Measurements from ENCODE around the gene EGLN3. TPM values are rescaled to one million over a fixed set of nuclear protein-coding genes. Genes with fewer than 3 reads are reported as not detected.

The EGLN3 gene
- 153 TPM for total RNA-seq
- long read RNA-seq, transcript EGLN3-201 (5 exons, 2,709 nt), result major isoform, 182 of 212 reads
- long read RNA-seq, transcript EGLN3-205 (1 exons, 2,849 nt), result minor isoform, 11 of 212 reads
- long read RNA-seq, transcript EGLN3-209 (5 exons, 1,004 nt), result minor isoform, 5 of 212 reads
- long read RNA-seq, partial matches to known transcripts, result 5 of 212 reads
- long read RNA-seq, other reads (novel, unspliced or antisense), result 9 of 212 reads

- peak; percentile 92 for DNase-seq
- no peaks in the 10 kb centered on the region for H3K27me3 ChIP-seq (ENCODE audit: low read depth)
- H3K4me3 ChIP-seq, result peak within 1 kb of the TSS; percentile 96
- TF ChIP-seq, protein P1, sequence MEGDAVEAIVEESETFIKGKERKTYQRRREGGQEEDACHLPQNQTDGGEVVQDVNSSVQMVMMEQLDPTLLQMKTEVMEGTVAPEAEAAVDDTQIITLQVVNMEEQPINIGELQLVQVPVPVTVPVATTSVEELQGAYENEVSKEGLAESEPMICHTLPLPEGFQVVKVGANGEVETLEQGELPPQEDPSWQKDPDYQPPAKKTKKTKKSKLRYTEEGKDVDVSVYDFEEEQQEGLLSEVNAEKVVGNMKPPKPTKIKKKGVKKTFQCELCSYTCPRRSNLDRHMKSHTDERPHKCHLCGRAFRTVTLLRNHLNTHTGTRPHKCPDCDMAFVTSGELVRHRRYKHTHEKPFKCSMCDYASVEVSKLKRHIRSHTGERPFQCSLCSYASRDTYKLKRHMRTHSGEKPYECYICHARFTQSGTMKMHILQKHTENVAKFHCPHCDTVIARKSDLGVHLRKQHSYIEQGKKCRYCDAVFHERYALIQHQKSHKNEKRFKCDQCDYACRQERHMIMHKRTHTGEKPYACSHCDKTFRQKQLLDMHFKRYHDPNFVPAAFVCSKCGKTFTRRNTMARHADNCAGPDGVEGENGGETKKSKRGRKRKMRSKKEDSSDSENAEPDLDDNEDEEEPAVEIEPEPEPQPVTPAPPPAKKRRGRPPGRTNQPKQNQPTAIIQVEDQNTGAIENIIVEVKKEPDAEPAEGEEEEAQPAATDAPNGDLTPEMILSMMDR (IDR thresholded peaks at IDR 0.05; ENCODE audit: borderline replicate concordance), result no peak
- no peaks in the 10 kb centered on the region for H3K36me3 ChIP-seq
- peaks cover 65% of the 10 kb centered on the region for H3K4me1 ChIP-seq
- intact Hi-C loops (cut with micrococcal nuclease), result no loop called here
- no peaks in the 10 kb centered on the region for H3K9me3 ChIP-seq (replicated peaks)
- H3K27ac ChIP-seq (replicated peaks), result peak within 1 kb of the TSS; percentile 90
Observed at GRCh38 chr14:33950320-33951182, at the start of gene EGLN3. TSS of gene EGLN3 (minus strand) at chr14:33951074. CDS start at chr14:33950752, 322 bp downstream.

GRCh38 chr14:34000396-34000795, 49.5 kb upstream of the EGLN3 start:
- TF ChIP-seq, protein P1 (IDR thresholded peaks at IDR 0.05; ENCODE audit: borderline replicate concordance), result no peak
- intact Hi-C loops (cut with micrococcal nuclease), result no loop called here
- H3K27ac ChIP-seq (replicated peaks), result no peak overlapping the region
- H3K4me3 ChIP-seq, result no peak overlapping the region
- no peaks in the 10 kb centered on the region for H3K36me3 ChIP-seq
- H3K9me3 ChIP-seq (replicated peaks), result no peaks in the 10 kb centered on the region
- H3K27me3 ChIP-seq (ENCODE audit: low read depth), result no peaks in the 10 kb centered on the region
- DNase-seq, result no peak
- peaks cover 3% of the 10 kb centered on the region for H3K4me1 ChIP-seq

GRCh38 chr14:33999771-34000291, 49.0 kb upstream of the EGLN3 start:
- no peak for DNase-seq
- peaks cover 3% of the 10 kb centered on the region for H3K4me1 ChIP-seq
- H3K36me3 ChIP-seq, result no peaks in the 10 kb centered on the region
- H3K27ac ChIP-seq (replicated peaks), result no peak overlapping the region
- no peaks in the 10 kb centered on the region for H3K9me3 ChIP-seq (replicated peaks)
- intact Hi-C loops (cut with micrococcal nuclease), result no loop called here
- no peak overlapping the region for H3K4me3 ChIP-seq
- H3K27me3 ChIP-seq (ENCODE audit: low read depth), result no peaks in the 10 kb centered on the region
- TF ChIP-seq, protein P1 (IDR thresholded peaks at IDR 0.05; ENCODE audit: borderline replicate concordance), result no peak

DNA sequence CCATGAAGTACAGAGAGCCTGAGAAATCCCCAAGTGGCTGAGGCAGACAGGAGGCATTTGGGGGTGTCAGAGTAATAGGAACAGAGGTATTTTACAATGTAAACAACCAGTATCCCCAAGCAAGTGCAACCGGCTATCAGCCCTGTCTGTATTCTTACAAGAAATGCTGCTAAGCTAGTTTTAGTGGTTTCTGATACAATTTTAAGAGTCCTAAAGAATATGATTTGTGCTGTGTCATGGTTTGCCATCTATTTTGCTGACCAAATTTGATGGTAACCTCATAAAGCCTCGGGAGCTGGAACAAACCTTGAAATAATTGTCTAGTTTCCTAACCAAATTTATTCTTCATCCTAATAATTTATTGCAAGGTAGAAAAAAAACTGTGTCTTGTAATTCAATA, 46.7 kb upstream of the EGLN3 start:
- intact Hi-C loops (cut with micrococcal nuclease), result no loop called here
- no peak for DNase-seq
- H3K9me3 ChIP-seq (replicated peaks), result no peaks in the 10 kb centered on the region
- H3K36me3 ChIP-seq, result no peaks in the 10 kb centered on the region
- no peak overlapping the region for H3K27ac ChIP-seq (replicated peaks)
- H3K4me3 ChIP-seq, result no peak overlapping the region
- TF ChIP-seq, protein P1 (IDR thresholded peaks at IDR 0.05; ENCODE audit: borderline replicate concordance), result no peak
- no peaks in the 10 kb centered on the region for H3K27me3 ChIP-seq (ENCODE audit: low read depth)
- peaks cover 3% of the 10 kb centered on the region for H3K4me1 ChIP-seq

- no peaks in the 10 kb centered on the region for H3K36me3 ChIP-seq
- no peak for DNase-seq
- no peak overlapping the region for H3K27ac ChIP-seq (replicated peaks)
- H3K4me3 ChIP-seq, result no peak overlapping the region
- TF ChIP-seq, protein P1 (IDR thresholded peaks at IDR 0.05; ENCODE audit: borderline replicate concordance), result no peak
- H3K27me3 ChIP-seq (ENCODE audit: low read depth), result no peaks in the 10 kb centered on the region
- intact Hi-C loops (cut with micrococcal nuclease), result no loop called here
- peaks cover 3% of the 10 kb centered on the region for H3K4me1 ChIP-seq
- no peaks in the 10 kb centered on the region for H3K9me3 ChIP-seq (replicated peaks)
Observed at GRCh38 chr14:33996462-33996861, 45.6 kb upstream of the EGLN3 start.

Measured in left ventricle myocardium inferior (tissue), 1 donor.